K562 (cell line): ENCODE measurements around the gene CCNI. TPM values are rescaled to one million over a fixed set of nuclear protein-coding genes. Genes with fewer than 3 reads are reported as not detected.

Source experiments
- CEBPG ChIP-seq, 3 experiments: fragments of 200-800 bp in 1 of 3; sonication (Bioruptor generic) in 1 of 3; sonication (generic) in 1 of 3; formaldehyde crosslinking in 1 of 3; IDR thresholded peaks in 2 of 3; conservative IDR thresholded peaks in 1 of 3; 2 replicates each; pipeline versions ENCODE4 v1.6.1 to v1.8.0; 2016 to 2022; ENCODE audit warnings: missing compliant biosample characterization in 2 of 3, missing genetic modification characterization in 2 of 3, mild to moderate bottlenecking in 1 of 3, missing genetic modification reagents in 1 of 3
- CREB3 ChIP-seq: fragments of 450-650 bp; conservative IDR thresholded peaks from 2 replicates; pipeline ENCODE4 v1.6.1; 2016; ENCODE audit warnings: missing genetic modification characterization, low read depth, mild to moderate bottlenecking, missing compliant biosample characterization, moderate library complexity
- DDX20 ChIP-seq: fragments of 450-650 bp; IDR thresholded peaks from 2 replicates; pipeline ENCODE4 v1.6.1; 2016; ENCODE audit warnings: missing genetic modification characterization, low read depth, mild to moderate bottlenecking, missing compliant biosample characterization, moderate library complexity
- ELF2 ChIP-seq: fragments of 250-450 bp; sonication (Bioruptor Pico); IDR thresholded peaks from 2 replicates; pipeline ENCODE4 v1.5.0; 2021; ENCODE audit warnings: mild to moderate bottlenecking
- HNRNPH1 ChIP-seq: fragments of 200-400 bp; formaldehyde crosslinking; optimal IDR thresholded peaks from 2 replicates; pipeline ENCODE3; 2017; ENCODE audit warnings: low read depth, mild to moderate bottlenecking, low read length, moderate library complexity
- LARP7 ChIP-seq: fragments of 450-650 bp; IDR thresholded peaks from 2 replicates; pipeline ENCODE4 v1.6.1; 2016
- MBD2 ChIP-seq: sonication (generic); IDR thresholded peaks from 2 replicates; pipeline ENCODE4 v1.6.1; 2016; ENCODE audit warnings: low read depth, borderline replicate concordance
- MCM7 ChIP-seq, 2 experiments: fragments of 450-650 bp; IDR thresholded peaks; 2 replicates each; pipeline ENCODE4 v1.6.1; 2016 to 2018
- NCOA6 ChIP-seq: fragments of 450-650 bp; IDR thresholded peaks from 2 replicates; pipeline ENCODE4 v1.6.1; 2017; ENCODE audit warnings: mild to moderate bottlenecking
- SP2 ChIP-seq: IDR thresholded peaks from 2 replicates; pipeline ENCODE4 v1.6.1; 2011; ENCODE audit warnings: mild to moderate bottlenecking, low read depth, low read length, moderate library complexity; ENCODE audit not compliant: poor library complexity, severe bottlenecking; ENCODE audit errors: extremely low read depth
- TEAD4 ChIP-seq, 2 experiments: sonication (generic) in 1 of 2; formaldehyde crosslinking in 1 of 2; IDR thresholded peaks; 2 replicates each; pipeline versions ENCODE4 v1.6.1 to v1.8.0; 2012 to 2022; ENCODE audit warnings: borderline replicate concordance in 1 of 2, inconsistent platforms in 1 of 2, low read length in 1 of 2, mild to moderate bottlenecking in 1 of 2, missing genetic modification reagents in 1 of 2
- TGIF2 ChIP-seq: sonication (generic); formaldehyde crosslinking; IDR thresholded peaks from 2 replicates; pipeline ENCODE4 v1.8.1; 2022; ENCODE audit warnings: mild to moderate bottlenecking, missing genetic modification reagents, moderate library complexity
- UBTF ChIP-seq, 2 experiments: IDR thresholded peaks; 2 replicates each; pipeline ENCODE4 v1.6.1; 2012; ENCODE audit warnings: improper control_type of control experiment in 2 of 2, low read depth in 2 of 2, low read length in 2 of 2, borderline replicate concordance in 1 of 2
- ZFP30 ChIP-seq: fragments of 250-450 bp; sonication (Bioruptor Pico); IDR thresholded peaks from 2 replicates; pipeline ENCODE4 v1.8.0; 2022; ENCODE audit warnings: moderate library complexity, mild to moderate bottlenecking, inconsistent platforms, borderline replicate concordance
- ZKSCAN1 ChIP-seq: fragments of 150-350 bp; IDR thresholded peaks from 2 replicates; pipeline ENCODE4 v1.6.1; 2016; ENCODE audit warnings: low read depth, low read length
- ZNF583 ChIP-seq: fragments of 250-450 bp; sonication (Bioruptor Pico); IDR thresholded peaks from 2 replicates; pipeline ENCODE4 v1.4.0; 2020
- ZSCAN29 ChIP-seq: fragments of 450-650 bp; IDR thresholded peaks from 2 replicates; pipeline ENCODE4 v1.6.1; 2017
- polyA plus RNA-seq, 8 experiments: library from polyadenylated mRNA; depleted of rRNA in 4 of 8; stranded (reverse) in 5 of 8; unstranded in 3 of 8; fragments of >200 nt; fragmentation: Nextera tagmentation in 2 of 8; fragmentation: Illumina TruSeq in 1 of 8; extraction: Ambion mirVana in 2 of 8; extraction: Trizol in 1 of 8; gene quantifications; 2 replicates each; pipeline versions ENCODE4 v1.2.1 to v1.2.3, GENCODE V29; 2011 to 2014; ENCODE audit warnings: inconsistent platforms in 1 of 8, missing spikeins in 1 of 8
- total RNA-seq, 7 experiments: library from RNA; depleted of rRNA in 6 of 7; stranded (reverse); fragments of >200 nt in 6 of 7; fragmentation: Illumina TruSeq in 2 of 7; extraction: Trizol in 2 of 7; gene quantifications; 2 replicates each; pipeline versions ENCODE4 v1.2.1 to v1.2.3, GENCODE V29; 2011 to 2021; ENCODE audit warnings: low replicate concordance in 1 of 7
- TF ChIP-seq, protein P1 (sequence below): fragments of 450-650 bp; IDR thresholded peaks from 2 replicates; pipeline ENCODE4 v1.7.0; 2016; ENCODE audit warnings: borderline replicate concordance
- TF ChIP-seq, protein P2 (sequence below): fragments of 450-650 bp; formaldehyde crosslinking; IDR thresholded peaks from 2 replicates; pipeline ENCODE4 v1.4.0; 2020; ENCODE audit warnings: mild to moderate bottlenecking, moderate library complexity

The CCNI gene
- total and polyA plus RNA-seq, 9 of the 15 experiments (the other 6 are each of a cell fraction or from before 2014, with no cell fraction given), result 43.3 to 159 (median 98.5) TPM

DNA sequence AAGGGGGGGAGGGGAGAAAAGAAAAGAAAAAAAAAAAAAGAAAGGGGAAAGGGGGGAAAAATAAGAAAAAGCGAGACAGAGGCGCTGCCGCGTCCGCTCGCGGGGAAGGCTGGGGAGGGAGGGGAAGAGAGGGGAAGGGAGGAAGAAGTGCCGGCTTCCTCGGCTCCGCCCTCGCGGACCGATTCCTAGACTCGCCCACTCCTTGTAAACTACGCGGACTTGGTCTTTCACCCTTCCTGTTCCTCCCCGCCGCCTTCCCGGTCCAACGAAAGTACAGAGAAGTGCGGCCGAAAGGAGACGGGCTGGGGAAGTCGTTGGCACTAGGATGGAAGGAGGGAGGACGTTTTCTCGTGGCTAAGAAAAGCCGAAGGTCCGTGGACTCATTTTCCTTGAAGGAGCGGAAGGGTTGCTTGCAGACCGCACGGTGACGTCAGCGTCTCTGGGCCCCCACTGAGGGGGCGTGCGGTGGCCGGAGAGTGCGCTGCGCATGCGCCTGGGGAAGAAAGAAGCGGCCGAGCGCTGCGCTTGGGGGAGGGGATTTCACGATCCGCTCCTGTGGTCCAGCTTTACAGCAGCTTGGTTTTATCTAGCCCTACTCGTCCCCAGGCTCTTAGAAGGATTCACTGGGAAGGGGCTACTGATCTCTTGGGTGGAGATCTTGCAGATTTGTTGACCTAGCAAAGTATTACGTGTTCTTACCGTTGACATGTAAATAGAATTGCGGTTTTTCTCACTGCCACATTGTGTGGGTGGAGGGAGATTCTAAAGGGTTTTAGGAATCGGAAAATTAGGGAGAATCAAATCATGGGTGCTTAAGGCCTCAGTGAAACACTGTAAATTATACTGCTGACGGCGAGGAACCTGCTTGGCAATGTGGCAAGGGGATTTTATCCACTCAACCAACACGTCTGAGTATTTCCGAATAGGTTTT lies at the start of gene CCNI (continued):
- TF ChIP-seq, protein P1, sequence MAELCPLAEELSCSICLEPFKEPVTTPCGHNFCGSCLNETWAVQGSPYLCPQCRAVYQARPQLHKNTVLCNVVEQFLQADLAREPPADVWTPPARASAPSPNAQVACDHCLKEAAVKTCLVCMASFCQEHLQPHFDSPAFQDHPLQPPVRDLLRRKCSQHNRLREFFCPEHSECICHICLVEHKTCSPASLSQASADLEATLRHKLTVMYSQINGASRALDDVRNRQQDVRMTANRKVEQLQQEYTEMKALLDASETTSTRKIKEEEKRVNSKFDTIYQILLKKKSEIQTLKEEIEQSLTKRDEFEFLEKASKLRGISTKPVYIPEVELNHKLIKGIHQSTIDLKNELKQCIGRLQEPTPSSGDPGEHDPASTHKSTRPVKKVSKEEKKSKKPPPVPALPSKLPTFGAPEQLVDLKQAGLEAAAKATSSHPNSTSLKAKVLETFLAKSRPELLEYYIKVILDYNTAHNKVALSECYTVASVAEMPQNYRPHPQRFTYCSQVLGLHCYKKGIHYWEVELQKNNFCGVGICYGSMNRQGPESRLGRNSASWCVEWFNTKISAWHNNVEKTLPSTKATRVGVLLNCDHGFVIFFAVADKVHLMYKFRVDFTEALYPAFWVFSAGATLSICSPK, result peak; percentile 84; the same call in 1 of the 2 replicates
- TF ChIP-seq ZFP30 (CRISPR knock-in tag) (no peak), TGIF2 (CRISPR knock-in tag) (no peak; the same call in 1 of the 2 replicates), ZSCAN29 (no peak), LARP7 (peak; percentile 70; the same call in 1 of the 2 replicates), MBD2 (peak; percentile 78), TEAD4 (IDR thresholded peaks at IDR 0.05; ENCODE audit: low read length) (no peak; the same call in 1 of the 2 replicates), TEAD4 (CRISPR knock-in tag; IDR thresholded peaks at IDR 0.05; ENCODE audit: borderline replicate concordance) (no peak), NCOA6 (peak; percentile 69), DDX20 (tag) (no peak), UBTF (IDR thresholded peaks at IDR 0.05; ENCODE audit: borderline replicate concordance in 1 of 2, low read depth in 2 of 2, low read length in 2 of 2) (no peak), MCM7 (IDR thresholded peaks at IDR 0.05) (no peak), CEBPG (CRISPR knock-in tag; IDR thresholded peaks at IDR 0.05) (0 out of 2 replicates have a peak, but pooled peaks have one; percentile 36), CEBPG (tag; conservative IDR thresholded peaks at IDR 0.05 in 1 of 2, IDR thresholded peaks at IDR 0.05 in 1 of 2) (peak in 1 of 2 experiments; percentile 27; a peak in 1 of 4 replicates), SP2 (no peak), ELF2 (CRISPR knock-in tag) (peak; percentile 89), ZKSCAN1 (peak; percentile 65; the same call in 1 of the 2 replicates), ZNF583 (no peak), CREB3 (tag) (peak; percentile 90), HNRNPH1 (no peak)
- TF ChIP-seq, protein P2, sequence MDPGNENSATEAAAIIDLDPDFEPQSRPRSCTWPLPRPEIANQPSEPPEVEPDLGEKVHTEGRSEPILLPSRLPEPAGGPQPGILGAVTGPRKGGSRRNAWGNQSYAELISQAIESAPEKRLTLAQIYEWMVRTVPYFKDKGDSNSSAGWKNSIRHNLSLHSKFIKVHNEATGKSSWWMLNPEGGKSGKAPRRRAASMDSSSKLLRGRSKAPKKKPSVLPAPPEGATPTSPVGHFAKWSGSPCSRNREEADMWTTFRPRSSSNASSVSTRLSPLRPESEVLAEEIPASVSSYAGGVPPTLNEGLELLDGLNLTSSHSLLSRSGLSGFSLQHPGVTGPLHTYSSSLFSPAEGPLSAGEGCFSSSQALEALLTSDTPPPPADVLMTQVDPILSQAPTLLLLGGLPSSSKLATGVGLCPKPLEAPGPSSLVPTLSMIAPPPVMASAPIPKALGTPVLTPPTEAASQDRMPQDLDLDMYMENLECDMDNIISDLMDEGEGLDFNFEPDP (CRISPR knock-in tag), result no peak
